Mesodermal cell (in vitro differentiated cells): ENCODE results near the gene TBC1D16.

Source experiments
- H3K27ac ChIP-seq: 2 replicates; pipeline ENCODE4 v1.7.0; 2013; ENCODE audit warnings: mild to moderate bottlenecking, low read depth, low read length, moderate library complexity; ENCODE audit not compliant: severe bottlenecking
- H3K36me3 ChIP-seq: 2 replicates; pipeline ENCODE4 v1.7.1; 2013; ENCODE audit warnings: mild to moderate bottlenecking, low read length, moderate library complexity; ENCODE audit not compliant: control insufficient read depth, insufficient read depth
- H3K4me1 ChIP-seq: one replicate; pipeline ENCODE4 v1.7.1; 2013; ENCODE audit warnings: mild to moderate bottlenecking, low read length; ENCODE audit not compliant: insufficient read depth, control insufficient read depth, poor library complexity, severe bottlenecking
- H3K4me3 ChIP-seq: 2 replicates; pipeline ENCODE4 v1.7.0; 2013; ENCODE audit warnings: low read length, control low read depth, mild to moderate bottlenecking; ENCODE audit not compliant: insufficient read depth, poor library complexity, severe bottlenecking; ENCODE audit errors: extremely low read depth
- H3K9me3 ChIP-seq: 2 replicates; pipeline ENCODE4 v1.7.1; 2013; ENCODE audit warnings: mild to moderate bottlenecking, low read length, moderate library complexity; ENCODE audit not compliant: control insufficient read depth
- WGBS, 2 experiments: methylation state at CpG; one replicate each; pipeline ENCODE4 v1.1.5; 2013; ENCODE audit warnings: missing lambda C conversion rate in 2 of 2; ENCODE audit not compliant: insufficient coverage in 2 of 2; 5-methylcytosine and 5-hydroxymethylcytosine counted together

Gene TBC1D16

DNA sequence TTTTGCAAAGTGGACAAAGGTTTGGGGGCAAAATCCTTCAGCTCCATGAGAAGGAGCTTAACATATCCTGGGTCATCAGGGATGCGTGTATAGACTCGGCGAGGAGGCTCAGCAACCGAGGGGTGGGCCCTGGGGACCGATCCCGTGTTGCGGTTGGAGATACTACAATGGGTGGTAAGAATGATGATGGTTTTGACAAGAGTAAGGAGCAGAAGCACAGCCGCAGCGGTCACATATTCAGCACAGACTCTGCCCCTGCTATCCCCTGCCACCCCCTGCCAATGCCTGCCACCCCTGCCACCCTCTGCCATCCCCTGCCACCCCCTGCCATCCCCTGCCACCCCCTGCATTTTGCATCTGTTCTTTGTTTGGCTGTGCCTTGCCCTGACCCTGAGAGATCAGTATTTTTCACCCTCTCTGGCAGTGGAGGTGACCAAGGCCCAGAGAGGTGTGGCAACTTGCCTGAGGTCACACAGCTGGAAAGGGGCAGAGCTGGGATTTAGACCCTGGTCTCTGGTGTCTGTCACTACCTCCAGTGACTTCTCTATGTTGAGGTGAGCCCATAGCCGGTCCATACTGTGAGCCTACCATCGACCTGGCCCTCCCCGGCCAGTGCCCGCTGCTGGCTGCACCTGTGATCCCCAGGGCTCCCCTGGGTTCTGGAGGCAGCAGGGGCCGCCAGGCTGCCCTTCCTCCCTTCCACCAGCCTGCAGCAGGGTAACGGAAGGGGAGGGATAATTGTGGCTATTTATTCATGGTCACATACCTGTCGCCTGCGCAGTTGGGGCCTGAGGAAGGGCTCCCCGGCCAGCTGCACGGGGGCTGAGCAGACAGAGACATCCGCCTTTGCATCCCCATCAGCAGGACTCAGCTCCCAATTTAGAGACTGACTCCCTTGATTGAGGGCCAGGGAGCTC lies 121.5 kb downstream of the TBC1D16 start:
- Histone ChIP-seq H3K27ac (no peak overlapping the region), H3K4me3 (no peak overlapping the region), H3K4me1 (no peaks in the 10 kb centered on the region), H3K36me3 (no peaks in the 10 kb centered on the region), H3K9me3 (no peaks in the 10 kb centered on the region)
- 87 to 95% methylated on average over 15 to 16 of the region's 20 CpGs for WGBS, 2 experiments

DNA sequence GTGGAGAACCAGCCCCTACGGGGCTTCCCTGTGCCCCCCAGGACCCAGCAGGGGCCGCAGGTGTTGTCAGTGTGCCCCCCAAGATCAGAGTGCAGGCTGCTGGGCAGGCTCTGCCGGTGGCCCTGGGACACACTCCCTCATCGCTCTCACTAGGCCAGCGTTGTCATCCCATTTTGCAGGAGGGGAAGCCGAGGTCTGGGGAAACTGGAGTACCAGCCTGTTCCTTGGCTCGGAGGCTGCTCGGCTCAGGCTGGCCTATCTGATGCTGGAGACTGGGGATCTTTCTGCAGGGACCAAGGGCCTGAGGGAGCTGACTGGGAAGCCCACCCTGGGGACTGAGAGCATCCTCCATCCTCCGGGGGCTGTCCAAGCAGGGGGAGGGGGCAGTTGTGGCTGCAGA lies 122.2 kb downstream of the TBC1D16 start:
- Histone ChIP-seq H3K9me3 (no peaks in the 10 kb centered on the region), H3K4me1 (no peaks in the 10 kb centered on the region), H3K4me3 (no peak overlapping the region), H3K36me3 (no peaks in the 10 kb centered on the region), H3K27ac (no peak overlapping the region)
- 90 to 93% methylated on average over 8 to 9 of the region's 9 CpGs for WGBS, 2 experiments

DNA sequence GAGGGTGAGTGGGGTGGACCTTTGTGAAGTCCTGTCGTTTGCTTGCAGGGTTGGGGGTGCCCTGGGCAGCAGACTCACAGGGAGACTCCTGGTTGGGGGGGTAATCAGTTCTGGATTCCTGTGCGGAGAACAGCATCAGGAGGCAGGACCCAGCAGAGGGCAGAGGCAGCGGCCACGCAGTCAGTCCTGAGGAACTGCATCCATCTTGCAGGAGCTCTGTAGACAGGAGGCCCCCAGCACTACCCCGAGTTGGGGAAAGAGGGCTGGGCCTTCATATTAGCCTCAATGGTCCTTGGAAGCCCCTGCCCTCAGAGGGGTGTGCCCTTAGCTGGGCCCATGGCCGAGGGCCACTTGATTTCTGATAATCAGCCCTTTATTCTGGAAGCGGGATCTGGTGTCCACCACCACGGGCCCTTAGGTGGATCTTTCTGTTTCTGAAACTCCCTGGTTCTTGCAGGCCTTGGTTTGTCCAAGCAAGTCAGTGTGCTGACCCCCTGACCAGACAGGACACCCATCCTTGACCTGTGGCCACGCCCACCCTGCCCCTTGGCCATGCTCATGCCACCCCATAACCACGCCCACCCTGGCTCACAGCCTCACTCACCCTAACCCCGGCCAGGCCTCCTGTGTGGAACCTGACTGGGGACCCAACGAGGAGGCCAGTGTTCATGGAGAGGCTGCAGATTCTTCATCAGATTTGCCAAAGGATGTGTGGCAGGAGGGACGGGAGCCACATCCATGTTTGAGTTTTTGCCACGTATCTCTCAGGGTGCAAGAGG lies 122.9 kb downstream of the TBC1D16 start:
- H3K9me3 ChIP-seq, result no peaks in the 10 kb centered on the region
- no peak overlapping the region for H3K27ac ChIP-seq
- 85 to 90% methylated on average over 11 to 13 of the region's 14 CpGs for whole genome bisulfite sequencing, 2 experiments
- no peaks in the 10 kb centered on the region for H3K4me1 ChIP-seq
- H3K4me3 ChIP-seq, result no peak overlapping the region
- H3K36me3 ChIP-seq, result no peaks in the 10 kb centered on the region

GRCh38 chr17:79911430-79912399 lies 124.0 kb downstream of the TBC1D16 start:
- H3K27ac ChIP-seq, result no peak overlapping the region
- no peak overlapping the region for H3K4me3 ChIP-seq
- no peaks in the 10 kb centered on the region for H3K9me3 ChIP-seq
- H3K36me3 ChIP-seq, result no peaks in the 10 kb centered on the region
- no peaks in the 10 kb centered on the region for H3K4me1 ChIP-seq
- WGBS, 2 experiments, result 87 to 88% methylated on average over 17 to 20 of the region's 20 CpGs

- Histone ChIP-seq H3K36me3 (no peaks in the 10 kb centered on the region), H3K27ac (no peak overlapping the region), H3K4me3 (no peak overlapping the region), H3K9me3 (no peaks in the 10 kb centered on the region), H3K4me1 (no peaks in the 10 kb centered on the region)
- 85 to 93% methylated on average over 14 of the region's 14 CpGs for WGBS, 2 experiments
Measured at GRCh38 chr17:79910985-79911361, 124.7 kb downstream of the TBC1D16 start.

- WGBS, 2 experiments, result 89 to 100% methylated on average over 2 to 3 of the region's 4 CpGs
- no peak overlapping the region for H3K27ac ChIP-seq
- no peaks in the 10 kb centered on the region for H3K4me1 ChIP-seq
- H3K9me3 ChIP-seq, result no peaks in the 10 kb centered on the region
- H3K4me3 ChIP-seq, result no peak overlapping the region
- no peaks in the 10 kb centered on the region for H3K36me3 ChIP-seq
Measured at GRCh38 chr17:79909121-79909520, 126.6 kb downstream of the TBC1D16 start.

DNA sequence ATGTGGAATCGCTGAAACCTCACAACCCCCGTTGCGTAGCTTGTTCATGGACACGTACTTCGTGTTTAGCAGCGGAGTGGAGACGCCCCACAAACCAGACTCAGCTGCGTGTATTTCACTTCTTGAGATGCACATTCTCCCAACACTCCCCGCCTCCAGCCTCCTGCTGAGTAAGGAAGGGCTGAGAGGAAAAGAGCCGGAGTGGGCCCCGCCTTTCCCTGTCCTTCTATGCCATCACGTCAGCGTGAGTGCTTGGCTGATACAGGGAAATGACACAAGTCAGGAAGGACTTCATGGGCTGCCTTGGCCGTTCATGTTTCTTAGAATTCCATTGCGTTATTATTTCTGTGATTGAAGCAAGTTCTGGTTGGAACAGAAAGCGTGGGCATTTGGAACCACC lies 127.8 kb downstream of the TBC1D16 start:
- Histone ChIP-seq H3K27ac (no peak overlapping the region), H3K4me3 (no peak overlapping the region), H3K4me1 (no peaks in the 10 kb centered on the region), H3K36me3 (no peaks in the 10 kb centered on the region), H3K9me3 (no peaks in the 10 kb centered on the region)
- WGBS, 2 experiments, result 57 to 61% methylated on average over 15 of the region's 16 CpGs

DNA sequence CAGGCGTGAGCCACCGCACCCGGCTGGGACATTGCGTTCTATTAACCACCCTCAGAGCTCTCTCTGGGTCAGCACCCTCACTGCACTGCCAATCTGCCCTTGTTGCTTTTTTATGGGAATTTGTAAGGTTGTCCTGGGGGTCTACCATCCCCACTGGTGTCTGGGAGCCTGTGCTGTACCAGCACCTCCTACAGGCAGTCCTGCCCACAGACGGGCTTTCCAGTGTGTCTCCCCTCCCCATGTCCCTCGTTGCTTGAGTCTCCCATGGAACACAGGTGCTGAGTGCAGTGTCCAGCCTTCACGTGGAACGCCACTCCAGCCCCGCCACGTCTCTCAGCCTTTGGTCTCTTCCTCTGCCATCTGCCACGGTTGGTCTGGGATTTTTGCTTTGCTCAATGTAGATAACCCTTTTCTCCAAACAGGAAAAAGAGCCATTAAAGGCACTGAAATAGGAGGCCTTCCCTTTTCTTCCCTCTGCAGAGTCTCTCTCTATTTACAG lies 128.4 kb downstream of the TBC1D16 start:
- 80 to 83% methylated on average over 7 to 10 of the region's 11 CpGs for WGBS, 2 experiments
- no peak overlapping the region for H3K4me3 ChIP-seq
- H3K9me3 ChIP-seq, result no peaks in the 10 kb centered on the region
- H3K36me3 ChIP-seq, result no peaks in the 10 kb centered on the region
- no peaks in the 10 kb centered on the region for H3K4me1 ChIP-seq
- no peak overlapping the region for H3K27ac ChIP-seq

- no peaks in the 10 kb centered on the region for H3K4me1 ChIP-seq
- no peak overlapping the region for H3K27ac ChIP-seq
- H3K4me3 ChIP-seq, result no peak overlapping the region
- H3K36me3 ChIP-seq, result no peaks in the 10 kb centered on the region
- 73% methylated on average over 5 to 8 of the region's 8 CpGs for WGBS, 2 experiments
- H3K9me3 ChIP-seq, result no peaks in the 10 kb centered on the region
Measured at GRCh38 chr17:79905832-79906231, 129.8 kb downstream of the TBC1D16 start.

DNA sequence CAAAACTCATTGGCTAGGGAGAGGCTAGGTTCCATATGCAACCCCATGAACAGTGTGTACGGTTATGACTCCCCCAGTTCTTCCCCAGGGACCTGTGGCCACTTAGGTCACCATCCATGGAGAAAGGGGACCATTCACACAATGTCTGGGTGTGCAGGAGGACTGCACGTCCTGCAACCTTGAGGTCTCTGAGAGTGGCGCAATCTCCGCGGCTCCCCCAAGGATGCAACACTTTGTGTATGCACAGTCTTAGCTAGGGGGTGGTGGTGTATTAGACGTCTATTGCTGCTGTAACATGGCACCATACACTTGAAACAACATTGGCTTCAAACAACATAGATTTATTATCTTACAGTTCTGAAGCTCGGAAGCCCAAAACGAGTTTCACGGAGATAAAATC lies 130.8 kb downstream of the TBC1D16 start:
- Histone ChIP-seq H3K27ac (no peak overlapping the region), H3K36me3 (no peaks in the 10 kb centered on the region), H3K9me3 (peaks cover 1% of the 10 kb centered on the region), H3K4me3 (no peak overlapping the region), H3K4me1 (no peaks in the 10 kb centered on the region)
- 85 to 88% methylated on average over 4 to 5 of the region's 9 CpGs for WGBS, 2 experiments
